OCI-LY3 (cell line): Measurements from ENCODE around the gene ADAMTS16.

Experiments used
- H2AFZ ChIP-seq: fragments of 200-600, 300-600 bp; shearing (Covaris generic); 2 replicates; pipeline ENCODE4 v1.6.0; 2014; ENCODE audit warnings: antibody characterized with exemption, low read depth, low read length
- H3K27ac ChIP-seq: fragments of 200-600, 300-600 bp; sonication (generic); 2 replicates; pipeline ENCODE4 v1.5.1; 2014; ENCODE audit warnings: mild to moderate bottlenecking, low read length, moderate library complexity, mixed read lengths
- H3K27me3 ChIP-seq: fragments of 200-600, 300-600 bp; sonication (generic); 2 replicates; pipeline ENCODE4 v1.6.1; 2014; ENCODE audit warnings: low read depth, low read length, mixed read lengths
- H3K36me3 ChIP-seq: fragments of 200-600, 300-600 bp; sonication (generic); replicated peaks from 2 replicates; pipeline ENCODE3; 2014; ENCODE audit warnings: low read depth, low read length, mixed read lengths
- H3K4me1 ChIP-seq: fragments of 300-600, 200-600 bp; sonication (generic); 2 replicates; pipeline ENCODE4 v1.6.1; 2014; ENCODE audit warnings: low read length, mixed read lengths
- H3K4me2 ChIP-seq: fragments of 200-600, 300-600 bp; sonication (generic); 2 replicates; pipeline ENCODE4 v1.6.1; 2014; ENCODE audit warnings: low read length, mixed read lengths
- H3K4me3 ChIP-seq: fragments of 300-600, 200-600 bp; sonication (generic); 2 replicates; pipeline ENCODE4 v1.5.1; 2014; ENCODE audit warnings: antibody characterized with exemption, mild to moderate bottlenecking, low read length, moderate library complexity
- H3K79me2 ChIP-seq: fragments of 300-600, 200-600 bp; shearing (Covaris generic); 2 replicates; pipeline ENCODE4 v1.6.1; 2014; ENCODE audit warnings: mild to moderate bottlenecking, low read length, mixed read lengths
- H3K9ac ChIP-seq: fragments of 300-600, 200-600 bp; shearing (Covaris generic); 2 replicates; pipeline ENCODE4 v1.6.0; 2014; ENCODE audit warnings: mild to moderate bottlenecking, low read length, moderate library complexity
- H3K9me3 ChIP-seq: fragments of 200-600, 300-600 bp; shearing (Covaris generic); 2 replicates; pipeline ENCODE4 v1.6.1; 2014; ENCODE audit warnings: low read length, mixed read lengths; ENCODE audit not compliant: insufficient read depth
- H4K20me1 ChIP-seq: fragments of 200-600, 300-600 bp; sonication (generic); 2 replicates; pipeline ENCODE4 v1.6.1; 2016; ENCODE audit warnings: low read length, mixed read lengths; ENCODE audit not compliant: insufficient read depth
- EZH2phosphoT487 ChIP-seq: fragments of 200-600 bp; shearing (Covaris generic); IDR thresholded peaks from 2 replicates; pipeline ENCODE4 v1.6.1; 2018; ENCODE audit warnings: antibody characterized with exemption, mixed run types, low read depth
- TF ChIP-seq, protein P1 (sequence below): fragments of 200-600, 300-600 bp; sonication (generic); IDR thresholded peaks from 2 replicates; pipeline ENCODE4 v1.5.1; 2014; ENCODE audit warnings: antibody characterized with exemption, low read length, low read depth

The ADAMTS16 gene

DNA sequence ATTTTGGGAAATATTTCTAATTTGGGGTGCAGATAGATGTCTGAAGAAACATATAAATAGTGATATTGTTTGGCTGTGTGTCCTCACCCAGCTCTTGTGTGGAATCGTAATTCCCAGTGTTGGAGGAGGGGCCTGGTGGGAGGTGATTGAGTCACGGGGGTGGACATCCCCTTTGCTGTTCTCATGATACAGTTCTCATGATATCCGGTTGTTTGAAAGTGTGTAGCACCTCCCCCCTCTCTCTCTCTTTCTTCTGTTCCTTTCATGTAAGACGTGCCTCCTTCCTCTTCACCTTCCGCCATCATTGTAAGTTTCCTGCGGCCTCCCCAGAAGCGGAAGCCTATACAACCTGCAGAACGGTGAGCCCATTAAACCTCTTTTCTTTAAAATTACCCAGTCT lies 11.4 kb upstream of the ADAMTS16 start:
- Histone ChIP-seq H3K27ac (no peak overlapping the region), H4K20me1 (no peaks in the 10 kb centered on the region), H3K36me3 (no peaks in the 10 kb centered on the region), H3K27me3 (no peaks in the 10 kb centered on the region), H3K9me3 (no peaks in the 10 kb centered on the region), H3K4me3 (no peak overlapping the region), H2AFZ (0 out of 2 replicates have a peak overlapping the region, but pooled peaks have one; percentile 39), H3K4me1 (no peaks in the 10 kb centered on the region), H3K9ac (no peak overlapping the region), H3K79me2 (no peaks in the 10 kb centered on the region), H3K4me2 (no peak overlapping the region)
- TF ChIP-seq EZH2phosphoT487: no peak
- TF ChIP-seq, protein P1, sequence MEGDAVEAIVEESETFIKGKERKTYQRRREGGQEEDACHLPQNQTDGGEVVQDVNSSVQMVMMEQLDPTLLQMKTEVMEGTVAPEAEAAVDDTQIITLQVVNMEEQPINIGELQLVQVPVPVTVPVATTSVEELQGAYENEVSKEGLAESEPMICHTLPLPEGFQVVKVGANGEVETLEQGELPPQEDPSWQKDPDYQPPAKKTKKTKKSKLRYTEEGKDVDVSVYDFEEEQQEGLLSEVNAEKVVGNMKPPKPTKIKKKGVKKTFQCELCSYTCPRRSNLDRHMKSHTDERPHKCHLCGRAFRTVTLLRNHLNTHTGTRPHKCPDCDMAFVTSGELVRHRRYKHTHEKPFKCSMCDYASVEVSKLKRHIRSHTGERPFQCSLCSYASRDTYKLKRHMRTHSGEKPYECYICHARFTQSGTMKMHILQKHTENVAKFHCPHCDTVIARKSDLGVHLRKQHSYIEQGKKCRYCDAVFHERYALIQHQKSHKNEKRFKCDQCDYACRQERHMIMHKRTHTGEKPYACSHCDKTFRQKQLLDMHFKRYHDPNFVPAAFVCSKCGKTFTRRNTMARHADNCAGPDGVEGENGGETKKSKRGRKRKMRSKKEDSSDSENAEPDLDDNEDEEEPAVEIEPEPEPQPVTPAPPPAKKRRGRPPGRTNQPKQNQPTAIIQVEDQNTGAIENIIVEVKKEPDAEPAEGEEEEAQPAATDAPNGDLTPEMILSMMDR: no peak

DNA sequence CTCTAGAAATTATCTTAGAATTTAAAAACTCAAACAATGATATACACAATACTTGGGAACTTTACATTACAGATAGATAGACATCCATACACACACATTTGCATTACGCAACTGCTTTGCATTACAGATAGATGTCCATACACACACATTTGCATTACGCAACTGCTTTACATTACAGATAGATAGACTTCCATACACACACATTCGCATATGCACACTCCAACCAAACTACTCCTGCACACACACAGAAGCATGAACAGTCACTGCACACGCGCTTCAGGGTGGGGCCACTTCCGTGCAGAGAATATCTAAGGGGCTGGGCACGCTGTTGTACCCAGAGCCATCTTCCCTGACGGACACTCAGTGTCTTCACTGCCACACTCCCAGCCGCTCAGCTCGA lies 7.9 kb upstream of the ADAMTS16 start:
- Histone ChIP-seq H3K36me3 (no peaks in the 10 kb centered on the region), H3K9me3 (no peaks in the 10 kb centered on the region), H3K27ac (no peak overlapping the region), H2AFZ (no peak overlapping the region), H3K4me3 (no peak overlapping the region), H3K27me3 (no peaks in the 10 kb centered on the region), H3K79me2 (no peaks in the 10 kb centered on the region), H3K9ac (no peak overlapping the region), H3K4me2 (no peak overlapping the region), H4K20me1 (no peaks in the 10 kb centered on the region), H3K4me1 (no peaks in the 10 kb centered on the region)
- no peak for TF ChIP-seq EZH2phosphoT487
- TF ChIP-seq, protein P1: no peak

- Histone ChIP-seq H3K79me2 (no peaks in the 10 kb centered on the region), H3K9me3 (no peaks in the 10 kb centered on the region), H3K4me1 (no peaks in the 10 kb centered on the region)
Observed at GRCh38 chr5:5132693-5133295, 7.3 kb upstream of the ADAMTS16 start.

DNA sequence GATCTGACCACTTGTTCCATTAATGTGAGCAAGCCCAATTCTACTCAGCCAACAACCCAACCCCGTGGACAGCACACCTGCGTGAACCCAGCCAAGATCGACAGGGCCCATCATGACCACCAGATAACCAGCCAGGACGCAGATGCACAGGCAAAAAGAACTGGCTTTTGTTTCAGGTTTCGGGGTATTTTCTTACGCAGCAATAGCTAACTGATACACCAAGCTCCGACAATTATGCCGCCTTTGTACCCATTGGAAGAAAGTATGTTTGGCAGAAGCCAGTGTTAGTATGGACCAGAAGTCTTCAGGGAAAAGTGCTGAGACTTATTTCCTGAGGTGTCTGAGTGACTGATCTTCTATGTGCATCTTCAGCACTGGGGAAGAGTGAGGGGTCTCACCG lies 6.0 kb upstream of the ADAMTS16 start:
- Histone ChIP-seq H3K27ac (no peak overlapping the region), H3K9ac (no peak overlapping the region), H3K4me3 (no peak overlapping the region), H3K36me3 (no peaks in the 10 kb centered on the region), H4K20me1 (no peaks in the 10 kb centered on the region), H3K9me3 (no peaks in the 10 kb centered on the region), H3K79me2 (no peaks in the 10 kb centered on the region), H2AFZ (no peak overlapping the region), H3K27me3 (no peaks in the 10 kb centered on the region), H3K4me2 (no peak overlapping the region), H3K4me1 (no peaks in the 10 kb centered on the region)
- TF ChIP-seq, protein P1: no peak
- no peak for TF ChIP-seq EZH2phosphoT487

More at GRCh38 chr5:5132693-5133295, 7.3 kb upstream of the ADAMTS16 start:
- no peaks in the 10 kb centered on the region for H4K20me1 ChIP-seq
- TF ChIP-seq, protein P1: no peak
- no peak for TF ChIP-seq EZH2phosphoT487
- H3K36me3 ChIP-seq: no peaks in the 10 kb centered on the region
- no peak overlapping the region for H3K27ac ChIP-seq
- no peak overlapping the region for H3K4me2 ChIP-seq
- no peak overlapping the region for H3K9ac ChIP-seq
- H3K27me3 ChIP-seq: no peaks in the 10 kb centered on the region
- no peak overlapping the region for H3K4me3 ChIP-seq
- no peak overlapping the region for H2AFZ ChIP-seq
